GM12801 (cell line): ENCODE results near the gene PRKD2.

Experiments used
- TF ChIP-seq, protein P1 (sequence below): IDR thresholded peaks from one replicate; pipeline ENCODE4 v1.5.1; 2011; ENCODE audit warnings: control low read depth; ENCODE audit not compliant: insufficient read length; ENCODE audit errors: extremely low read depth

The PRKD2 gene

DNA sequence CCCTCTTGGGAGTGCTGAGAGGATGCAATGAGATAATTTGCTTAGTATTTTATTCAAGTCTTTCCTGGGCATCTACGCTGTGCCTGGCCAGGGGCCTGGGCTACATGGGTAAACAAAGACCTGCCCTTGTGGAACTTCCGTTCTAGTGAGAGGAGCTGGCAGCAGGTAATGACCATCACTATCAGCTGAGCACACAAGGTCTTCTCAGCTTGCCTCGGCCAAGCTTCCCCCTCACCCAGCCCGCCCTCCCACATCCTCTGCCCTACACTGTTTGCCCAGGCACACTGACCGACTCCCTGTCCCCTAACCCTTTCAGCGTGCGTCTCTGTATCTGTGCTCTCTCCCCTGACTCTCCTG, 20.4 kb upstream of the PRKD2 start:
- TF ChIP-seq, protein P1, sequence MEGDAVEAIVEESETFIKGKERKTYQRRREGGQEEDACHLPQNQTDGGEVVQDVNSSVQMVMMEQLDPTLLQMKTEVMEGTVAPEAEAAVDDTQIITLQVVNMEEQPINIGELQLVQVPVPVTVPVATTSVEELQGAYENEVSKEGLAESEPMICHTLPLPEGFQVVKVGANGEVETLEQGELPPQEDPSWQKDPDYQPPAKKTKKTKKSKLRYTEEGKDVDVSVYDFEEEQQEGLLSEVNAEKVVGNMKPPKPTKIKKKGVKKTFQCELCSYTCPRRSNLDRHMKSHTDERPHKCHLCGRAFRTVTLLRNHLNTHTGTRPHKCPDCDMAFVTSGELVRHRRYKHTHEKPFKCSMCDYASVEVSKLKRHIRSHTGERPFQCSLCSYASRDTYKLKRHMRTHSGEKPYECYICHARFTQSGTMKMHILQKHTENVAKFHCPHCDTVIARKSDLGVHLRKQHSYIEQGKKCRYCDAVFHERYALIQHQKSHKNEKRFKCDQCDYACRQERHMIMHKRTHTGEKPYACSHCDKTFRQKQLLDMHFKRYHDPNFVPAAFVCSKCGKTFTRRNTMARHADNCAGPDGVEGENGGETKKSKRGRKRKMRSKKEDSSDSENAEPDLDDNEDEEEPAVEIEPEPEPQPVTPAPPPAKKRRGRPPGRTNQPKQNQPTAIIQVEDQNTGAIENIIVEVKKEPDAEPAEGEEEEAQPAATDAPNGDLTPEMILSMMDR: no peak

DNA sequence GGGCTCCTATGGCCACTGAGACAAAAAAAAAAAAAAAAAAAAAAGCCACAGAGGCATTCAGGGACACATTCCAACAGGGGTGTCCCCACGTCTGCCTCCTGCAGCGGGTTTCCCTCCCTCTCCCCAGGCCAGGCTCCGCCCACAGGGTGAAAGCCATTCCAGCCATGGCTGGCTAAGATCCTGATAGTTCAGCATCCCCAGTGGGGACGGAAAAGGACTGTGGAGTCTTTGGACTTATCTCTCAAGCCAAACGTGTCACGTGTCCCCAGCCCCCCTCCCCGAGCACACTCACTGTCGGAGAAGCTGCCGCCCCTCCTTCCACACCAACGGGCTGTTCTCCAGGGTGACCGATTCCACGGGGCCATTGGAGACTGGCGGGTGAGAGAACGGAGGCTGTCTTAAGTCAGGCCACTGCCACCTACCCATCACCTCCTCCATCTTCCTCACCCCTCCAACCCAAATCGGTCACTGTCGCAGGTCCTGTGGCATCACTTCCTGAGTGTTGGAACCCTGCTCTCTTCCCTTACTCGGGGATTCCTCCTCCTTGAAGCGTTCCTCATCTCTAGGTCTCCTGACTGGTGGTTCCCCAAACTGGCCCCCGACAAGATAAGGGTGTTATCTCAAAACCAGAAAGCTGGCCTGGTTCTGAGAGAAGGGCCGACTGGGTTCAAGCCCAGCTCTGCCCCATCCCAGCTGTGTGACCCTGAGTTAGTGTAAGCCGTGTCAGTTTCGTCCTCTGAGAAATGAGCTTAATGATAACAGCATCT, 19.8 kb upstream of the PRKD2 start:
- TF ChIP-seq, protein P1: no peak

DNA sequence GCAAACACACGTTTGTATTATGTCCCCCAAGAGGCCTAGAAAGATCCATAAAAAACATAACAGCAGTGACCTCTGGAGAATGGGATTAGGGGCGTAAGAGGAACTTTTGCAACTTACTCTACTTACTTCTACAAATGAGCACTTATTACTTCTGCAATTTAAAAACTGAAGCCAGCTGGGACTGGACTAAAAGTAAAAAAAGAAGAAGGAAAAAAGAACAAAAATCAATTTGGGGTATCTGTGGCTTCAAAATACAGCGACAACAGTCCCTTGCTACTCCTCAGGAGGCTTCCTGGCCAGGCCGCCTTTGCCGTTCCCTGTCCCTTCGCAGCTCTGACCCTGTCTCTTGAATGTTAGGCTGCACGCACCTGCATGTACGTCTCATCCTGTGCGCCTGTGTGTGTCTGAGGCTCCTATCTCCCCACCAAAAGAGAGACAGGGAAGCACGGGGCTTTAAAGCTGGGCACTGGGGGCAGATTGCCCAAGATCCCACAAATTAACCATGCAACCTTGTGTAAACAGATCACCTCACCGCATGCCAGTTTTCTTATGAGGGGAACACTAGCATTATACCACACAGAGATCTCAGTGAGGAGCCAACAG, 16.9 kb upstream of the PRKD2 start:
- TF ChIP-seq, protein P1: no peak

GRCh38 chr19:46732966-46733689, 16.2 kb upstream of the PRKD2 start:
- TF ChIP-seq, protein P1: no peak

GRCh38 chr19:46732172-46732938, 15.4 kb upstream of the PRKD2 start:
- TF ChIP-seq, protein P1: no peak

DNA sequence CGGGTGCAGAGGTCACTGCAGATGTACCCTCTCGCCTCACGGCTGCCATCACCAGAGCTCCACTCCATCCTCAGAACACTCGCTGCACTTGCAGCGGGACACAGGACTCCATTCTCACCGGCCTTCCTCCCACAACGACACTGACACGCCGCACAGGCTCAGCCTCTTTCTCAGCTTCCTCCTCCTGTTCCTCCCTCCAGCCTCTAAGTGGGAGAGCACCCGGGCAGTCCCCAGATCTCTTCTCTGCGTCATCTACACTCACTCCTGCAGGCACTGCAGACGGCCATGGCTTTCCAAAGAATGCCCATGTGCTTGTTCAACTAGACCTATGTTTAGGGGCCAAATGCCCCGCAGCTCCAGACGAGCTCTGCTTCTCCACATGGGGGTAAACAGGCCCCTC, 14.7 kb upstream of the PRKD2 start:
- TF ChIP-seq, protein P1: no peak

DNA sequence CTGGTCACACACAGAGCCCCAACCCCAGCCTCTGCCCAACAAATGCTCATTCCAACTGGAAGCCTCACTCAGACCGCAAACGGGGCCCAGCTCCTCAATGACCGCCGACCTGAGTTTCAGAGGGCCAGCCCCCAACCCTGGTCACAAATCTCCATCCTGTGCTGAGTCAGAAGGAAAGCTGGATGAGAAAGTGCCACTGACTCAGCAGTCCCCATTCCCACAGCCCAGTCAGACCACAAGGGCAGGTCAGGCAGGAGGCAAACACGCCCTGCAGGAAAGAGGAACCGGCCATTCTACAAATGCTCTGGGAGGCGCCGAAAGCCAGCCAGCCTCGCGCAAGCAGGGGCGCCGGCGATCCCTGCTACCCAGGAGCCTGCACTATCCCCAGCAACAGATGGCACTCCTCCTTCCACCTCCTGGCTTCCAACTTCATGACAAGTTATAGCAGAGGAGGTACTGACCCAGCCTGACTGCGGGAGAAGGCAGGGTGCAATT, 14.1 kb upstream of the PRKD2 start:
- TF ChIP-seq, protein P1: no peak
